Right ventricle myocardium inferior (tissue), 1 donor: ENCODE data around the gene PON1. TPM values are rescaled to one million over a fixed set of nuclear protein-coding genes. Genes with fewer than 3 reads are reported as not detected.

ENCODE experiments used
- ATAC-seq: fragments of 200-7000 bp; cut with Tn5 transposase; one replicate; pipeline ENCODE4 v1.9.1; 2020; ENCODE audit warnings: mild to moderate bottlenecking, moderate library complexity
- DNase-seq: peaks from one replicate; pipeline ENCODE4 v3.0.0; 2021; ENCODE audit errors: missing footprints
- intact Hi-C: fragments of 100-400 bp; cut with DNase I; formaldehyde crosslinking; loops from one replicate; pipeline ENCODE4 v1.11.0; 2022
- long read RNA-seq: library from polyadenylated mRNA; unstranded; transcript quantifications from one replicate; pipeline ENCODE4 v2.0.0, GENCODE V29; 2021
- total RNA-seq: library from RNA; stranded (reverse); fragmentation: NEBNext Ultra II Directional; extraction: Animal tissue kit (Norgen Biotek cat#: 25700); gene quantifications from one replicate; pipeline ENCODE4 v1.2.1, GENCODE V29; 2021
- donor health status: DM: no; HTN: yes; CAD: no; lungs with severe emphysema.

PON1 gene
- not detected for total RNA-seq
- long read RNA-seq: 0 reads

- intact Hi-C loops: no loop called here
- no peak for DNase-seq
- ATAC-seq: no peak
These were observed at the start of gene PON1 for GRCh38 chr7:95324431-95324830. Gene PON1, minus strand, starts transcription at chr7:95324532. Its CDS starts 57 bp downstream, at chr7:95324475.

GRCh38 chr7:95373323-95373722 is 49.0 kb upstream of the PON1 start:
- intact Hi-C loops: no loop called here
- DNase-seq (no peak), ATAC-seq (no peak)

GRCh38 chr7:95368235-95368634 is 43.9 kb upstream of the PON1 start:
- ATAC-seq: no peak
- intact Hi-C loops: no loop called here
- DNase-seq: no peak

GRCh38 chr7:95367606-95368005 is 43.3 kb upstream of the PON1 start:
- DNase-seq: no peak
- intact Hi-C loops: no loop called here
- no peak for ATAC-seq

GRCh38 chr7:95365151-95365550 is 40.8 kb upstream of the PON1 start:
- intact Hi-C loops: no loop called here
- DNase-seq (no peak), ATAC-seq (no peak)

- intact Hi-C loops: no loop called here
- DNase-seq (no peak), ATAC-seq (no peak)
These were observed 33.3 kb upstream of the PON1 start for GRCh38 chr7:95357623-95358022.

GRCh38 chr7:95342642-95343307 is 18.4 kb upstream of the PON1 start:
- intact Hi-C loops: no loop called here
- ATAC-seq: no peak
- DNase-seq: no peak

GRCh38 chr7:95342029-95342428 is 17.7 kb upstream of the PON1 start:
- intact Hi-C loops: no loop called here
- ATAC-seq (no peak), DNase-seq (no peak)

GRCh38 chr7:95340491-95340890 is 16.2 kb upstream of the PON1 start:
- intact Hi-C loops: no loop called here
- DNase-seq: no peak
- no peak for ATAC-seq

- intact Hi-C loops: no loop called here
- no peak for ATAC-seq
- DNase-seq: no peak
These were observed 14.5 kb upstream of the PON1 start for GRCh38 chr7:95338832-95339231.

GRCh38 chr7:95335093-95335492 is 10.8 kb upstream of the PON1 start:
- DNase-seq (no peak), ATAC-seq (no peak)
- intact Hi-C loops: no loop called here

- intact Hi-C loops: no loop called here
- ATAC-seq (no peak), DNase-seq (no peak)
These were observed 10.1 kb upstream of the PON1 start for GRCh38 chr7:95334447-95334846.

- DNase-seq: no peak
- no peak for ATAC-seq
- intact Hi-C loops: no loop called here
These were observed 6.6 kb upstream of the PON1 start for GRCh38 chr7:95330961-95331337.

- intact Hi-C loops: no loop called here
- ATAC-seq (no peak), DNase-seq (no peak)
These were observed 6.0 kb upstream of the PON1 start for GRCh38 chr7:95330204-95330960.

- no peak for ATAC-seq
- no peak for DNase-seq
- intact Hi-C loops: no loop called here
These were observed 3.0 kb upstream of the PON1 start for GRCh38 chr7:95327356-95327755.

- intact Hi-C loops: no loop called here
- DNase-seq (no peak), ATAC-seq (no peak)
These were observed 762 bp downstream of the PON1 start for GRCh38 chr7:95323410-95324129.

GRCh38 chr7:95322854-95323253 is 1.5 kb downstream of the PON1 start:
- no peak for DNase-seq
- ATAC-seq: no peak
- intact Hi-C loops: no loop called here

GRCh38 chr7:95322396-95322795 is 1.9 kb downstream of the PON1 start:
- intact Hi-C loops: no loop called here
- no peak for ATAC-seq
- DNase-seq: no peak

GRCh38 chr7:95321720-95322119 is 2.6 kb downstream of the PON1 start:
- DNase-seq (no peak), ATAC-seq (no peak)
- intact Hi-C loops: no loop called here

GRCh38 chr7:95320651-95321050 is 3.7 kb downstream of the PON1 start:
- DNase-seq (no peak), ATAC-seq (no peak)
- intact Hi-C loops: no loop called here
